ENCODE results near the gene BST2. TPM values are rescaled to one million over a fixed set of nuclear protein-coding genes. Genes with fewer than 3 reads are reported as not detected.

The BST2 gene
- total and polyA plus RNA-seq, 2 of the 8 experiments (the other 6 are each of a cell fraction or from before 2014, with no cell fraction given), result 18.1 to 72.8 TPM

- Histone ChIP-seq H2BK12ac (ENCODE audit: low read depth, low read length) (no peak overlapping the region), H2AFZ (ENCODE audit: low read length) (no peak overlapping the region), H3K4me2 (ENCODE audit: insufficient read depth in 1 of 2, low read depth in 2 of 2, low read length in 2 of 2) (no peak overlapping the region), H2BK15ac (ENCODE audit: low read length) (no peak overlapping the region), H3K36me3 (ENCODE audit: control insufficient read depth in 2 of 4, insufficient read depth in 4 of 4, low read length in 3 of 4) (no peaks in the 10 kb centered on the region), H3K4me1 (replicated peaks in 1 of 4; ENCODE audit: control insufficient read depth in 3 of 4, insufficient read depth in 4 of 4, low read length in 3 of 4) (no peaks in the 10 kb centered on the region), H3K18ac (ENCODE audit: extremely low read depth, low read length) (no peak overlapping the region), H3K23ac (ENCODE audit: insufficient read length) (no peak overlapping the region), H3K9me3 (ENCODE audit: insufficient read depth in 2 of 2, low read depth in 1 of 2, low read length in 1 of 2) (no peaks in the 10 kb centered on the region), H3K27ac (ENCODE audit: low read depth, low read length) (no peak overlapping the region), H3K56ac (replicated peaks; ENCODE audit: insufficient read length, low read depth, low read length) (no peak overlapping the region), H2AK5ac (ENCODE audit: low read depth, low read length) (no peak overlapping the region), H3K9ac (replicated peaks in 1 of 4; ENCODE audit: extremely low read depth in 1 of 4, low read depth in 3 of 4, low read length in 3 of 4) (no peak overlapping the region), H4K91ac (replicated peaks; ENCODE audit: insufficient read length, low read length) (no peak overlapping the region), H4K20me1 (replicated peaks in 1 of 2; ENCODE audit: control insufficient read depth in 1 of 2, insufficient read depth in 2 of 2, low read length in 2 of 2) (no peaks in the 10 kb centered on the region), H4K8ac (ENCODE audit: extremely low read depth, insufficient read depth, low read length) (no peak overlapping the region), H3K14ac (ENCODE audit: insufficient read length) (no peak overlapping the region), H3K4me3 (ENCODE audit: extremely low read depth in 1 of 4, insufficient read depth in 2 of 4, low read depth in 3 of 4, low read length in 4 of 4) (no peak overlapping the region), H3K4ac (replicated peaks; ENCODE audit: insufficient read length, low read depth, low read length) (no peak overlapping the region), H4K5ac (ENCODE audit: insufficient read length, low read depth, low read length) (no peak overlapping the region), H3K79me2 (ENCODE audit: control insufficient read depth in 1 of 2, insufficient read depth in 2 of 2, low read length in 2 of 2) (no peaks in the 10 kb centered on the region), H3K23me2 (ENCODE audit: low read depth, low read length) (no peaks in the 10 kb centered on the region), H2BK20ac (ENCODE audit: low read length) (no peak overlapping the region), H3K79me1 (ENCODE audit: low read depth, low read length) (no peaks in the 10 kb centered on the region), H2BK120ac (replicated peaks; ENCODE audit: low read depth, low read length) (no peak overlapping the region), H2BK5ac (ENCODE audit: low read depth, low read length) (no peak overlapping the region), H3K27me3 (replicated peaks in 1 of 4; ENCODE audit: control insufficient read depth in 3 of 4, extremely low read depth in 1 of 4, insufficient read depth in 3 of 4, low read length in 3 of 4) (no peaks in the 10 kb centered on the region; a peak in 1 of 7 replicates)
- 83% methylated on average over 7 of the region's 7 CpGs; no CpG with 5 or more reads in 1 of the 2 experiments for WGBS, 2 experiments (ENCODE audit: extremely low coverage in 1 of 2, insufficient coverage in 1 of 2, insufficient read length in 1 of 2, insufficient replicate concordance in 2 of 2, low coverage in 1 of 2, low lambda C conversion rate in 2 of 2, missing lambda C conversion rate in 1 of 2)
- no peak for TF ChIP-seq ASH2L (IDR thresholded peaks at IDR 0.05; ENCODE audit: low read length)
- TF ChIP-seq EP300 (IDR thresholded peaks at IDR 0.05; ENCODE audit: borderline replicate concordance in 1 of 2, low read depth in 2 of 2, low read length in 2 of 2), result no peak
- TF ChIP-seq GTF2F1 (IDR thresholded peaks at IDR 0.05; ENCODE audit: borderline replicate concordance, low read depth, low read length), result no peak
- no peak for TF ChIP-seq SAP30 (IDR thresholded peaks at IDR 0.05; ENCODE audit: insufficient read depth, insufficient replicate concordance, low read length)
- no peak for TF ChIP-seq EGR1 (IDR thresholded peaks at IDR 0.05; ENCODE audit: borderline replicate concordance, low read depth, low read length)
- TF ChIP-seq SP1 (IDR thresholded peaks at IDR 0.05; ENCODE audit: low read depth, low read length), result no peak
- no peak for TF ChIP-seq EZH2 (IDR thresholded peaks at IDR 0.05; ENCODE audit: low read depth, low read length, severe bottlenecking)
- no peak for TF ChIP-seq SP2 (IDR thresholded peaks at IDR 0.05; ENCODE audit: low read length)
- TF ChIP-seq RAD21 (IDR thresholded peaks at IDR 0.05 in 1 of 2, conservative IDR thresholded peaks at IDR 0.05 in 1 of 2; ENCODE audit: low read depth in 2 of 2, low read length in 2 of 2), result no peak
- TF ChIP-seq TBP (IDR thresholded peaks at IDR 0.05; ENCODE audit: low read depth, low read length), result no peak
- TF ChIP-seq TAF1 (IDR thresholded peaks at IDR 0.05; ENCODE audit: low read depth, low read length), result no peak
- no peak for TF ChIP-seq SIN3A (conservative IDR thresholded peaks at IDR 0.05 in 1 of 2, IDR thresholded peaks at IDR 0.05 in 1 of 2; ENCODE audit: low read depth in 1 of 2, low read length in 2 of 2)
- no peak for TF ChIP-seq GABPA (IDR thresholded peaks at IDR 0.05; ENCODE audit: borderline replicate concordance, insufficient read depth, low read length)
- POLR2A ChIA-PET (ENCODE audit: partially characterized antibody), result no interaction called here
- no peak for FAIRE-seq
- DNase-seq (ENCODE audit: low read depth in 1 of 2, low spot score in 2 of 2), result no peak
- CTCF ChIA-PET (ENCODE audit: partially characterized antibody), result interaction anchor here (2.0 kb wide), 1 partner anchor 8 kb away, joined by 5 read pairs; no protein-coding TSS in a partner anchor
These were observed 29.8 kb upstream of the BST2 start for GRCh38 chr19:17435218-17435617.

Measured in H1 (cell line).